Keratinocyte (primary cell): Measurements from ENCODE around the gene MEGF8.

ENCODE experiments used
- EZH2 ChIP-seq: IDR thresholded peaks from one replicate; pipeline ENCODE4 v1.6.1; 2012; ENCODE audit warnings: inconsistent platforms, mild to moderate bottlenecking, low read length, moderate library complexity
- TF ChIP-seq, protein P1 (sequence below), 3 experiments: IDR thresholded peaks in 1 of 3; conservative IDR thresholded peaks in 1 of 3; optimal IDR thresholded peaks in 1 of 3; 2 replicates in 2 of 3; 3 replicates in 1 of 3; pipeline versions ENCODE3 to v1.5.1; 2011; ENCODE audit warnings: low read length in 3 of 3, mild to moderate bottlenecking in 3 of 3, moderate library complexity in 2 of 3, control low read depth in 1 of 3, inconsistent platforms in 1 of 3; ENCODE audit not compliant: insufficient read depth in 2 of 3; ENCODE audit errors: extremely low read depth in 1 of 3

GRCh38 chr19:42293948-42294347 lies 31.5 kb upstream of the MEGF8 start:
- TF ChIP-seq, protein P1, sequence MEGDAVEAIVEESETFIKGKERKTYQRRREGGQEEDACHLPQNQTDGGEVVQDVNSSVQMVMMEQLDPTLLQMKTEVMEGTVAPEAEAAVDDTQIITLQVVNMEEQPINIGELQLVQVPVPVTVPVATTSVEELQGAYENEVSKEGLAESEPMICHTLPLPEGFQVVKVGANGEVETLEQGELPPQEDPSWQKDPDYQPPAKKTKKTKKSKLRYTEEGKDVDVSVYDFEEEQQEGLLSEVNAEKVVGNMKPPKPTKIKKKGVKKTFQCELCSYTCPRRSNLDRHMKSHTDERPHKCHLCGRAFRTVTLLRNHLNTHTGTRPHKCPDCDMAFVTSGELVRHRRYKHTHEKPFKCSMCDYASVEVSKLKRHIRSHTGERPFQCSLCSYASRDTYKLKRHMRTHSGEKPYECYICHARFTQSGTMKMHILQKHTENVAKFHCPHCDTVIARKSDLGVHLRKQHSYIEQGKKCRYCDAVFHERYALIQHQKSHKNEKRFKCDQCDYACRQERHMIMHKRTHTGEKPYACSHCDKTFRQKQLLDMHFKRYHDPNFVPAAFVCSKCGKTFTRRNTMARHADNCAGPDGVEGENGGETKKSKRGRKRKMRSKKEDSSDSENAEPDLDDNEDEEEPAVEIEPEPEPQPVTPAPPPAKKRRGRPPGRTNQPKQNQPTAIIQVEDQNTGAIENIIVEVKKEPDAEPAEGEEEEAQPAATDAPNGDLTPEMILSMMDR (optimal IDR thresholded peaks at IDR 0.05 in 1 of 3, IDR thresholded peaks at IDR 0.05 in 1 of 3, conservative IDR thresholded peaks at IDR 0.05 in 1 of 3; ENCODE audit: extremely low read depth in 1 of 3, insufficient read depth in 2 of 3, low read length in 3 of 3): no peak
- TF ChIP-seq EZH2: no peak
